ENCODE measurements around the gene OR5AS1.
"Not testable (repeated sequence)": the region's sequence is repeated elsewhere in the genome, so short reads cannot be mapped to it uniquely, and the experiment has no call there.

The OR5AS1 gene
- long read RNA-seq, donor 1: 0 reads
- long read RNA-seq, donor 2: 0 reads
- long read RNA-seq, donor 3: 0 reads
- long read RNA-seq, donor 4: 0 reads
- long read RNA-seq, donor 5: 0 reads
- long read RNA-seq, donor 6: 0 reads
- long read RNA-seq, donor 7: 0 reads
- long read RNA-seq, donor 8: 0 reads

GRCh38 chr11:56027354-56027753 is at the start of gene OR5AS1:
Gene OR5AS1, plus strand, starts transcription at chr11:56027654. Its CDS starts 2,765 bp downstream, at chr11:56030419.
- no peak for DNase-seq

DNA sequence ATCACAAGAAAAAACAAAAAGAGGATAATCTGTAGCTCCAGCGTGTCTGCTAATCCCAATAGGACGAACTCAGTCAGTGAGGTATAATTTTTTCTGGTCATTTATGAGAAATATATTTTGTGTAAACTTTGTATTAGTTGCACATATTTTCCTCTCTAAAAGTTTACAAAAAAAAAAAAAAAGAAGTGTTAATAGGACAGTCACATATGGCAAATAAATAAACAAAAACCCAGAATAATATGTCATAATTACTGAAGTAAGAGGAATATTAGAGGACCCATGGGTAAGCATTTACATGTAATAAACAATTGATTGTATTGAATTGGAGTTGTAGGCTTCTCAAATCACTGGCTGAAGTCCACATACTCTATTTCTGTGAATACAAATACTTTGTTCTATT is 32.9 kb upstream of the OR5AS1 start, which contains the start of gene OR5F1:
TSS of gene OR5F1 (minus strand) at position 101 of the 400 bp plus-strand sequence. CDS start at position 101, 0 bp downstream.
- DNase-seq: no peak

DNA sequence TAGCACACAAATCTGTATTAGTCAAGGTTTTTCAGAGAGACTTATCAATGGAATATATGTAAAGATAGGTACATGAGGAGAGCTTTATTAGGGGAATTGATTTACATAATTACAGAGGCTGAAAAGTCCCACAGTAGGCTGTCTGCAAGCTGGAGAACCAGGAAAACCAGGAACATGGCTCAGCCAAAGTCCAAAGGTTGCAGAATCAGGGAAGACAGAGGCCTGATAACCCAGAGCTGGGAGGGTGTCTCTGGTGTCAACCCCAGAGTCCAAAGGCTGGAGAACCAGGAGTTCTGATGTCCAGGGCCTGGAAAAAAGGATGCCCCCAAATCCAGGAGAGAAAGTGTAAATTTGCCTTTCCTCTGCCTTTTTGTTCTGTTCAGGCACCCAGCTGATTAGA is 16.7 kb upstream of the OR5AS1 start:
- DNase-seq: no peak

GRCh38 chr11:56013805-56014204 is 13.6 kb upstream of the OR5AS1 start:
- no peak for DNase-seq

- DNase-seq: no peak
Observed at GRCh38 chr11:56045538-56045937, 18.1 kb downstream of the OR5AS1 start.

- DNase-seq: no peak
Observed at GRCh38 chr11:56048480-56048879, 21.0 kb downstream of the OR5AS1 start.

GRCh38 chr11:56049487-56049886 is 22.0 kb downstream of the OR5AS1 start:
- no peak for DNase-seq

DNA sequence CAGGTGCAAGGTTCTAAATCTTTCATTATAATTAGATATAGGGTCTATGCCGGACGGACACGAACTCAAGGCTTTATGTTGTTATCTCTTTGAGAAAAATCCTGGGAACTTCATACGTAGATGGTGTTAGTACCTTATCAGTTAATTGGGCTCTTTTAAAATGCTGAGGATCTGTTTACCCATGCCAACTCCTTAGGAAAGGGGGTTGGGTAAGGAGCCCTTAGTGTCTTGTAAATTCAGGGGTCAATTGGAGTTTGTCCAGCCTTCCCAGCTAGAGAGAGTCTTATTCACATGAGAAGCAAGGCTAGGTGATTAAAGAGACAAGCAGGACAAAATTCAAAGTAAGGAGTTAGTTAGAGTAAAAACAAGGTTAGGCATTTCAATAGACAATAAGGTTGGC is 28.9 kb downstream of the OR5AS1 start:
- not testable (repeated sequence) for DNase-seq

DNA sequence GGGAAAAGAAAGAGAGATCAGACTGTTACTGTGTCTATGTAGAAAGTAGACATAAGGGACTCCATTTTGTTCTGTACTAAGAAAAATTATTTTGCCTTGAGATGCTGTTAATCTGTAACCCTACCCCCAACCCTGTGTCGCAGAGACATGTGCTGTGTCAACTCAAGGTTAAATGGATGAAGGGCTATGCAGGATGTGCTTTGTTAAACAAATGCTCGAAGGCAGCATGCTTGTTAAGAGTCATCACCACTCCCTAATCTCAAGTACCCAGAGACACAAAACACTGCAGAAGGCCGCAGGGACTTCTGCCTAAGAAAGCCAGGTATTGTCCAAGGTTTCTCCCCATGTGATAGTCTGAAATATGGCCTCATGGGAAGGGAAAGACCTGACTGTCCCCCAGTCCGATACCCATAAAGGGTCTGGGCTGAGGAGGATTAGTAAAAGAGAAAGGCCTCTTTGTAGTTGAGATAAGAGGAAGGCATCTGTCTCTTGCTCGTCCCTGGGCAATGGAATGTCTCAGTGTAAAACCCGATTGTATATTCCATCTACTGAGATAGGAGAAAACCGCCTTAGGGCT is 30.3 kb downstream of the OR5AS1 start:
- not testable (repeated sequence) for DNase-seq

DNA sequence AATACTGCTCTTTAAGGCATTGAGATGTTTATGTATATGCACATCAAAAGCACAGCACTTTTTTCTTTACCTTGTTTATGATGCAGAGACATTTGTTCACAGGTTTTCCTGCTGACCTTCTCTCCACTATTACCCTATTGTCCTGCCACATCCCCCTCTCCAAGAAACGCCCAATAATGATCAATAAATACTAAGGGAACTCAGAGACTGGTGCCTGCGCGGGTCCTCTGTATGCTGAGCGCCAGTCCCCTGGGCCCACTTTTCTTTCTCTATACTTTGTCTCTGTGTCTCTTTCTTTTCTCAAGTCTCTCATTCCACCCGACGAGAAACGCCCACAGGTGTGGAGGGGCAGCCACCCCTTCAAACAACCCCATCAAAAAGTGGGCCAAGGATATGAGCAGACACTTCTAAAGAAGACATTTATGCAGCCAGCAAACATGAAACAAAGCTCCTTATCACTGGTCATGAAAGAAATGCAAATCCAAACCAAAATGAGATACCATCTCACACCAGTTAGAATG is 30.9 kb downstream of the OR5AS1 start:
- DNase-seq: not testable (repeated sequence)

- no peak for DNase-seq
Observed at GRCh38 chr11:56066980-56067379, 39.5 kb downstream of the OR5AS1 start.
